CD14-positive monocyte (primary cell): Measurements from ENCODE around the gene NDUFB2. TPM values are rescaled to one million over a fixed set of nuclear protein-coding genes. Genes with fewer than 3 reads are reported as not detected.

ENCODE experiments used
- DNase-seq, 3 donors: peaks; one replicate each; pipeline ENCODE4 v3.0.0-alpha.2; 2011 to 2022
- H2AFZ ChIP-seq: 2 replicates; pipeline ENCODE4 v1.6.0; 2012; ENCODE audit warnings: mild to moderate bottlenecking, low read depth, low read length, inconsistent platforms; ENCODE audit not compliant: insufficient read depth, poor library complexity, severe bottlenecking
- H3K27ac ChIP-seq, 2 donors: 1 replicate in 1 of 2; 2 replicates in 1 of 2; pipeline ENCODE4 v1.5.1; 2012 to 2013; ENCODE audit warnings: low read length in 2 of 2, control low read depth in 1 of 2, inconsistent platforms in 1 of 2, low read depth in 1 of 2, mild to moderate bottlenecking in 1 of 2
- H3K27me3 ChIP-seq, 2 donors: one replicate each; pipeline versions ENCODE4 v1.6.0 to v1.6.1; 2011 to 2013; ENCODE audit warnings: low read length in 2 of 2; ENCODE audit not compliant: control insufficient read depth in 2 of 2, insufficient read depth in 2 of 2
- H3K36me3 ChIP-seq, 2 donors: replicated peaks in 1 of 2; 1 replicate in 1 of 2; 2 replicates in 1 of 2; pipeline versions ENCODE4 v1.5.1 to v1.6.1; 2012 to 2013; ENCODE audit warnings: low read length in 2 of 2, control low read depth in 1 of 2, inconsistent platforms in 1 of 2, mild to moderate bottlenecking in 1 of 2; ENCODE audit not compliant: insufficient read depth in 2 of 2, control insufficient read depth in 1 of 2
- H3K4me1 ChIP-seq, 2 donors: 1 replicate in 1 of 2; 2 replicates in 1 of 2; pipeline versions ENCODE4 v1.5.1 to v1.6.1; 2012 to 2013; ENCODE audit warnings: low read length in 2 of 2, control low read depth in 1 of 2, inconsistent platforms in 1 of 2, mild to moderate bottlenecking in 1 of 2, moderate library complexity in 1 of 2; ENCODE audit not compliant: insufficient read depth in 2 of 2, control insufficient read depth in 1 of 2
- H3K4me2 ChIP-seq: replicated peaks from 2 replicates; pipeline ENCODE3; 2012; ENCODE audit warnings: low read length, moderate library complexity, mild to moderate bottlenecking; ENCODE audit not compliant: poor library complexity, severe bottlenecking; ENCODE audit errors: extremely low read depth
- H3K4me3 ChIP-seq, 3 experiments: fragments of 200-600 bp in 1 of 3; sonication (generic) in 1 of 3; replicated peaks in 1 of 3; 1 replicate in 2 of 3; 2 replicates in 1 of 3; pipeline ENCODE4 v1.5.1; 2011 to 2013; ENCODE audit warnings: low read length in 3 of 3, mild to moderate bottlenecking in 3 of 3, control low read depth in 2 of 3, low read depth in 2 of 3, inconsistent platforms in 1 of 3, moderate library complexity in 1 of 3
- H3K79me2 ChIP-seq: 2 replicates; pipeline ENCODE4 v1.6.0; 2012; ENCODE audit warnings: mild to moderate bottlenecking, control low read depth, inconsistent platforms, low read length, moderate library complexity; ENCODE audit not compliant: insufficient read depth
- H3K9ac ChIP-seq: 2 replicates; pipeline ENCODE4 v1.6.0; 2017; ENCODE audit warnings: low read length, mild to moderate bottlenecking; ENCODE audit not compliant: insufficient read depth, poor library complexity, severe bottlenecking
- H3K9me3 ChIP-seq, 2 donors: replicated peaks in 1 of 2; 1 replicate in 1 of 2; 2 replicates in 1 of 2; pipeline versions ENCODE4 v1.5.1 to v1.6.1; 2012 to 2013; ENCODE audit warnings: low read length in 2 of 2, control low read depth in 1 of 2; ENCODE audit not compliant: control insufficient read depth in 1 of 2, insufficient read depth in 1 of 2
- H4K20me1 ChIP-seq: 2 replicates; pipeline ENCODE4 v1.6.0; 2012; ENCODE audit warnings: mild to moderate bottlenecking, low read length, control low read depth, moderate library complexity; ENCODE audit not compliant: insufficient read depth
- H3K27ac Mint-ChIP-seq, 7 donors: one replicate each; pipeline ENCODE4 v1.8.0; 2020; ENCODE audit warnings: mild to moderate bottlenecking in 7 of 7, mixed read lengths in 7 of 7, moderate library complexity in 6 of 7, inconsistent platforms in 2 of 7
- H3K27me3 Mint-ChIP-seq, 3 donors: one replicate each; pipeline ENCODE4 v1.8.0; 2021 to 2022; ENCODE audit warnings: low read depth in 3 of 3, mild to moderate bottlenecking in 3 of 3, mixed read lengths in 3 of 3, moderate library complexity in 3 of 3, inconsistent platforms in 1 of 3
- H3K36me3 Mint-ChIP-seq, 2 donors: one replicate each; pipeline ENCODE4 v1.8.0; 2020; ENCODE audit warnings: mixed read lengths in 2 of 2, inconsistent platforms in 1 of 2, mild to moderate bottlenecking in 1 of 2
- H3K4me1 Mint-ChIP-seq: one replicate; pipeline ENCODE4 v1.8.0; 2020; ENCODE audit warnings: mild to moderate bottlenecking, mixed read lengths
- H3K4me3 Mint-ChIP-seq, 2 donors: one replicate each; pipeline ENCODE4 v1.8.0; 2020; ENCODE audit warnings: mild to moderate bottlenecking in 2 of 2, mixed read lengths in 2 of 2, moderate library complexity in 1 of 2
- H3K9me3 Mint-ChIP-seq, 7 donors: one replicate each; pipeline ENCODE4 v1.8.0; 2020 to 2022; ENCODE audit warnings: mixed read lengths in 7 of 7, mild to moderate bottlenecking in 6 of 7, moderate library complexity in 6 of 7, inconsistent platforms in 2 of 7
- CTCF ChIP-seq: fragments of 200-600 bp; IDR thresholded peaks from one replicate; pipeline ENCODE4 v1.8.0; 2022; ENCODE audit warnings: antibody characterized with exemption, mild to moderate bottlenecking
- WGBS: methylation state at CpG from one replicate; pipeline ENCODE4 v1.1.5; 2013; ENCODE audit warnings: missing lambda C conversion rate; ENCODE audit not compliant: insufficient coverage; 5-methylcytosine and 5-hydroxymethylcytosine counted together
- intact Hi-C, 2 donors: fragments of 100-400 bp; cut with micrococcal nuclease; formaldehyde crosslinking; loops; one replicate each; pipeline versions ENCODE4 v1.15.0 to v1.15.1; 2023
- polyA plus RNA-seq, 3 donors: library from polyadenylated mRNA; depleted of rRNA in 1 of 3; unstranded in 2 of 3; stranded (reverse) in 1 of 3; fragments of 300-500 nt in 2 of 3; fragments of >200 nt in 1 of 3; fragmentation: Illumina TruSeq in 2 of 3; gene quantifications; 1 replicate in 2 of 3; 2 replicates in 1 of 3; pipeline ENCODE4 v1.2.3, GENCODE V29; 2012 to 2021

The NDUFB2 gene
- polyA plus RNA-seq, 3 donors: 250 to 516 (median 479) TPM

GRCh38 chr7:140683657-140684056, 12.9 kb upstream of the NDUFB2 start:
- Mint-ChIP-seq H3K36me3 (peaks cover 66 to 95% of the 10 kb centered on the region in 2 donors), H3K27ac (peak overlapping the region in 1 of 7 donors; percentile 63), H3K27me3 (no peaks in the 10 kb centered on the region), H3K9me3 (peaks cover 0 to 2% (median 0%) of the 10 kb centered on the region in 7 donors), H3K4me3 (no peak overlapping the region), H3K4me1 (no peaks in the 10 kb centered on the region)
- H3K9me3 ChIP-seq: no peaks in the 10 kb centered on the region
- no peaks in the 10 kb centered on the region for H3K4me1 ChIP-seq
- 100% methylated on average over 1 of the region's 3 CpGs for WGBS
- H3K4me2 ChIP-seq: no peak overlapping the region
- no peak overlapping the region for H3K9ac ChIP-seq
- no peak overlapping the region for H3K4me3 ChIP-seq
- intact Hi-C loops: no loop called here
- H4K20me1 ChIP-seq: no peaks in the 10 kb centered on the region
- no peaks in the 10 kb centered on the region for H3K79me2 ChIP-seq
- H3K27me3 ChIP-seq: no peaks in the 10 kb centered on the region
- TF ChIP-seq CTCF: no peak
- DNase-seq: no peak
- H3K27ac ChIP-seq: no peak overlapping the region
- H3K36me3 ChIP-seq: peaks cover 63 to 90% of the 10 kb centered on the region in 2 donors
- no peak overlapping the region for H2AFZ ChIP-seq

- H3K36me3 ChIP-seq: peaks cover 58 to 88% of the 10 kb centered on the region in 2 donors
- no peaks in the 10 kb centered on the region for H3K9me3 ChIP-seq
- DNase-seq: no peak
- no peak overlapping the region for H3K27ac ChIP-seq
- H3K27me3 Mint-ChIP-seq: no peaks in the 10 kb centered on the region
- no peak overlapping the region for H3K4me3 Mint-ChIP-seq
- no peak overlapping the region for H2AFZ ChIP-seq
- H3K27ac Mint-ChIP-seq: peak overlapping the region in 3 of 7 donors; percentile 25 to 30 (median 28)
- H3K27me3 ChIP-seq: no peaks in the 10 kb centered on the region
- H3K4me1 ChIP-seq: no peaks in the 10 kb centered on the region
- H3K9me3 Mint-ChIP-seq: peaks cover 0 to 2% (median 0%) of the 10 kb centered on the region in 7 donors
- no peaks in the 10 kb centered on the region for H3K79me2 ChIP-seq
- H3K4me3 ChIP-seq: no peak overlapping the region
- no peaks in the 10 kb centered on the region for H4K20me1 ChIP-seq
- no peaks in the 10 kb centered on the region for H3K4me1 Mint-ChIP-seq
- WGBS: 98% methylated on average over 14 of the region's 20 CpGs
- H3K9ac ChIP-seq: no peak overlapping the region
- intact Hi-C loops: no loop called here
- no peak overlapping the region for H3K4me2 ChIP-seq
- no peak for TF ChIP-seq CTCF
- H3K36me3 Mint-ChIP-seq: peaks cover 62 to 92% of the 10 kb centered on the region in 2 donors
Measured at GRCh38 chr7:140684066-140684950, 12.2 kb upstream of the NDUFB2 start.
